Left kidney (tissue), 1 donor: ENCODE results near the gene CHCHD1. TPM values are rescaled to one million over a fixed set of nuclear protein-coding genes. Genes with fewer than 3 reads are reported as not detected.

Experiments used
- polyA plus RNA-seq: library from polyadenylated mRNA; unstranded; fragments of 120-200 nt; gene quantifications from one replicate; pipeline ENCODE4 v1.2.1, GENCODE V29; 2013; ENCODE audit not compliant: insufficient read length

CHCHD1 gene
- polyA plus RNA-seq, 1 donor = 44.8 TPM

Other genes starting within 250 kb of the CHCHD1 start
- gene USP54, start 190.7 kb upstream of the CHCHD1 start, polyA plus RNA-seq = 54.6 TPM
- 5.0 TPM for gene MYOZ1, start 140.6 kb upstream of the CHCHD1 start, polyA plus RNA-seq
- gene SYNPO2L, start 126.0 kb upstream of the CHCHD1 start, polyA plus RNA-seq = 1.6 TPM
- gene AGAP5, start 83.9 kb upstream of the CHCHD1 start, polyA plus RNA-seq = 35.2 TPM
- gene SEC24C, start 37.7 kb upstream of the CHCHD1 start, polyA plus RNA-seq = 70.2 TPM
- gene ZSWIM8, start 3.6 kb downstream of the CHCHD1 start, polyA plus RNA-seq = 116 TPM
- gene NDST2, start 29.6 kb downstream of the CHCHD1 start, polyA plus RNA-seq = 40.6 TPM
- gene CAMK2G, start 92.5 kb downstream of the CHCHD1 start, polyA plus RNA-seq = 32.6 TPM
- 16.1 TPM for gene PLAU, start 129.1 kb downstream of the CHCHD1 start, polyA plus RNA-seq
- 120 TPM for gene VCL, start 216.1 kb downstream of the CHCHD1 start, polyA plus RNA-seq